Stimulated activated CD8-positive, alpha-beta memory T cell treated with anti-CD3 and anti-CD28 coated beads, Interleukin-12 subunit alpha, Interleukin-12 subunit beta, amount 100 ng/mL, for 1 hour (primary cell): ENCODE measurements around the gene CUBN.

Experiments
- DNase-seq: peaks from one replicate; pipeline ENCODE4 v3.0.0-alpha.2; 2020; ENCODE audit warnings: low read depth

The CUBN gene

DNA sequence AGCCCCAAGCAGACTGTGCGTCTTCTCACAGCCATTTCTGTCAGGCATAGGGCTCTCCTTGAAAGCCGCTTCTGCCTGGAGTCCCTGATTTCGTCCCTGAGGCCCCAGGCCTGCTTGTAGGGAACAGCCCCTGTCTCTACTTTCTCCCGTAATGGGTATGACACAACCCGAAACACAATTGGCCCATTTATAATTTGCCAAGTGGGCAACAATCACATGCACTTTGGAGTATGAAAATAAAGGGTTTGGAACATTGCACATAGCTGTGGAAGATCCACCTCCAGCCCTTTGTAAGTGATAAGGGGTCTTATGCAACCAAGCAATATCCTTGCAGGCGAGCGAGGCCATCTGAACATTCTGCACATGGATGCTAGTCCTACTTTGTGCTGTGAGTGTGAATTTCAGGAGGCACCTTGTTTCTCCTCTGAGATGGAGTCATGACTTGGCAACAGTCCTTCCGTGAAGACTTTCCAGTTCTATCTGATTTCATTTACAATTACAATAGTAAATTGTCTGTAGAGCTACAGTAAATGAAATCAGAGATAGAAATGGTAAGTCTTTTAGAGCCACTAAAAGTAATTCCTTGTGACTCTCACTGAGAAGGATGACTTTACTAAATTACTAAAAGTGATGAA, 141.5 kb downstream of the CUBN start:
- no peak for DNase-seq

DNA sequence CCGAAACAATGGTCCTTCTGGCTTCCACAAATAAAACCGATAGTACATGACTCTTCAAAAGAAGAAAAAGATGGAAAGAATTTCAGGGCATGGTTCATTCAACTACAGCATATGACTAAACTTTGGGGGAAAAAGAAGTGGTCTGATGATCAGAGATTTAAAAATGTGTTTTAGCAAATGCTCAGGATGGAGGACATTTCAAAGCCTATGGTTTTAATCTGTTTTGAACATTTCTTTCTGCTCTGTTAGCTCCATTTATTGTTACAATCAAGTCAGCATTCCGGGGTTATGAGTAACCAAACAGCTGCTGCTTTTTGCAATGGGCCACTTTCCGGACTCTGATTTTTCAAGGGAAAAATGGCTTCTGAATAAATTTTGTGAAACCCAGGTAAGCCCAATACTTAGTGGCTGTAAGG, 142.4 kb downstream of the CUBN start:
- DNase-seq: no peak

DNA sequence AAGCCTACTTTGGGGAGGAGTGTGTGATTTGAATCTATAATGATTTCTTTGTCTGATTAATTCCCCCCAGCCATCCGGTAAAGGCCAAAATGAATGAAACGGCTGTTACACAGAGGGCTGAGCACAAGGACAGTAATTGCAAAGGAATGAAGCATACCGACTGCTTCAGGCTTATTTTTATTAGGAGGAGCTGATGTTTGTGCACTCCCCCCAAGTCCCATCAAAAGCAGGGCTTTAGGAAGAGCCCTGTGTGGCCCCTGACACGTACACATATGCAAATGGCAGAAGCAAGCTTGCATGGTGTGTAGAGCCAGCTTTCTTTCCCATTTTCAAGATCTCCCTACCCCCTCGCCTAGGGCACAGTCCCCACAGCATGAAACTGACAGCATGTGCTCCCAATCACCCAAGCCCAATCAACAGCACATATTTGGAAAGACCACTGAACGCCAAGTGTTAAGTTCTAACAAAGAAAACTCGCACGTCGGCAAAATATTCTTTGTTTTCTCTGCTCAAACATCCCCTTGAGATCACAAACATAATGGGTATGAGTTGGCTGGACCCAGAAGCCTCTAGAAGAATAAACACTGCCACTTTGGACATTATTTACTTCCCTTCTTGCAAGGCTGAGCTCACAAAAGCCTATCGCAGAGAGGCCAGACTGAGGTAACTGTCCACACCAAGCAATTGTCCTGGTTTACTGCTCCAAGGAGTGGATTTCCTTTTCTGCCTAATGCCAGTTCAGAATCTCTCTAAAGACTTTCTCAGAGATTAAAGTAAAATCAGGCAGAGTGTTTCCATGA, 143.0 kb downstream of the CUBN start:
- no peak for DNase-seq

- DNase-seq: no peak
Observed at GRCh38 chr10:16986082-16986405, 143.6 kb downstream of the CUBN start.

DNA sequence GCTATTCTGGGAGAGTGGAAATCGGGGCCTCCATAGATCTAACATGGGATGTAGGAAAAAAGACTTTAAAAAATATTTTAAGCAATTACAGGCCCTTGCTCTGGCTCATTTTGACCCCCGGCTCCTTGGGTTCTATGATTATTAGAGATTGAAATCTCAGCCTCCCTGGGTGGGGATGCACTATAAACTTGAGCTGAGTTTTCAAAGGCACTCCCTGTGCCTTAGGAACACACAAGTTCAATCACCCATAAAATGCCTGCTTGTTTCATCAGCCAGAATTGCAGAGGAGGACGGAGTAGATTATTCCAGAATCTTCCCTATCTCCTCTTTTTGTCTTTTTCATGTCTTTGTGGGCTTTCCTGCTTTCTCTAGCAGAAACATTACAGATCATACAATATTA, 145.4 kb downstream of the CUBN start:
- DNase-seq: no peak

DNA sequence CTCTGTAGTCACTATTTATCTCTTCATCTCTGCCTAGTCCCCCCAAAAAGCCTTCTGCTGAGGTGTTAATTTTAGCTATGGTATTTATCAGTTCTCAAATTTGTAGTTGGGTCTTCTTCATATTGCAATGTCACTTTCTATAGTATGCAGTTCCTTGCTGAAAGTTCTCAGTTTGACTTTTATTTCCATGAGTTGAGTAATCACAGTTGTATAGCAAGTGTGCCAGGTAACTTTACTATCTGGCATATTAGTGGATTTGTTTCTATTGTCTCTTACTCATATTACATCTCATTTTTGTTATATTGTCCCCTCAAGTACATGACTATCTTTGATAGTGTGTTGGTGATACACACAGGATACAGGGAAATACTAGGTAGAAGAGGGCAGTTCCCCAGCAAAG, 152.8 kb downstream of the CUBN start:
- no peak for DNase-seq

DNA sequence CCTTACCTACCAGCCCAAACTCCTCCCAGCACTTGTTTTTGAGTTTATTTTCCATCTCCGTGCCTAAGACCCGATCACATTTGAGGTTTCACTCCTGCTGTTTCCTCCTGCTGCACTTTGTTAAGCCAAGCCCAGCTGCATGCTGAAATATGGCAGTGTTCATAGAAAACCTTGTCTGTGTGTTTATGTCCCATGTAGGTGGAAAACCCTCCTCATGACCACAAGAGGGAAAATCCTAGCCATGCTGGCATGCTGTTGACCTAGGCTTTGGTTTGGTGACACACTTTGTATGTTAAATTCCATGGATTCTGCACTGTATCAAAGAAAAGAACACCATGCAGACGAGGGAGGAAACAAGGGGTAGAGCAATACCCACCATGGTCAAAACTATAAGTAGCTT, 154.4 kb downstream of the CUBN start:
- DNase-seq: no peak

GRCh38 chr10:16968416-16969041, 161.1 kb downstream of the CUBN start:
- no peak for DNase-seq

DNA sequence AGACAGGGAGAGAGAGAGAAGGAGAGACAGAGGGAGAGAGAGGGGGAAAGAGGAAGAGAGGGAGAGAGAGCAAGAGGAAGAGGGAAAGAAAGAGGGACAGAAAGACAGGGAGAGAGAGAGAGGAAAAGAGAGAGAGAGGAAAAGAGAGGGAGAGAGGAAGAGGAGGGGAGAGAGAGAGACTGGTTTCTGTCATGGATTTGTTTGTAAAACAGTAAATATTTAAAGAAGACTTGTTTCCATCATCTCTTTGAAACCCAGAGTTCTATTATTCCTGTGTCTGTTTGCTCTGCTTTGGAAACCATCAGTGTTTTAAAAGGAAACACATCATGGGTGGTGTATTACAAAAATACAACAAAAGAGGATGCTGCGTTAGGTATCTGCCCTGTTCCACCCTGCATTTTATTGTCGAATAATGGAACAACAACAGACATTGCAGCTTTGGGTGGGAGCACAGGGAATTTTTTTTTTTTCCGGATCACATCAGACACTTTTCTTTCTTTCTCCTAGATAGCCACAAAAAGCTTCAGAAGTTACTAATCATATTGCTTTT, 161.7 kb downstream of the CUBN start:
- no peak for DNase-seq

GRCh38 chr10:16966991-16967865, 162.4 kb downstream of the CUBN start:
- no peak for DNase-seq

DNA sequence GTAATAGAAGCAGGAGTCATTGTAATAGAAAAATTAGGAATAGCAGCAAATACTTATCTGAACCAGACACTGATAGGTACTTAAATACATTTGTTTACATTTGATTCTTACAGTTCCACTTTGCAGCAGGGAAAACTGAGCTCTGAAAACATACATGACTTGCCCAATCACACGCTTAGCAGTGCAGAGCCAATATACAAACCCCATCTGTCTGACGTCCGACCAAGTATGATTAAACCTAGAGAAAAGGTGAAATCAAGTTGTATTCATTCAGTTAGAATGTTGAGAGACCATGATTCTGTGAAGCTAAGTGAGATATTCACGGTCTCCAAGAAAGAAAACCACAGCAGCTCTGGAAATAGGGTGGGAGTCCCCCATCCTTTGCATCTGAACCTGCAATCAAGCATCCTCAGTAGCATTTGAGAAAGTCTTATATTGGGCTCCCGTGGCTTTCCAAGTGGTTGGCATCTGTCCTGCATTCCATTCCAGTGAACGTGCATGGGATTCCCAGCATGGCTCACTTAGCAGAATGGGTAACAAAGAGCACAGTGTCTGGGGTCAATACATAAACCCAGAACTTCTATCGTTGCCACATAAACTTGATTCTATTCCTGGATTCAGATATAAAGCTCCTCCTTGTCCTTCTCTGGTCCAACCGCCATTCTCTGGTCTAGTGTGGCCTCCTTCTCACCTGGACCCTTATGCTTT, 163.7 kb downstream of the CUBN start:
- no peak for DNase-seq

DNA sequence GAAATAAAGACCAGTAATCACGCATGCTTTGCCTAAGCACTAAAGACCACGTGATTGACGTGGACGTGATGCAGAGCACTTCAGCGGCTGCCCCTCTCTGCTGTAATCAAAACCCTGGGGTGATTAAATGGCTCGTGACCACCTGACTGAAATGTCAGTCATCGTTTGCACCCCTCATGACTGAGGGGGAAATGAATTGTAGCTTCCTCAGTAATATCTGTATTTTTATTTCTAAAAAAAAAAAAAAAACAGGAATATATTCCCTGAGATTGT, 164.3 kb downstream of the CUBN start:
- DNase-seq: no peak

DNA sequence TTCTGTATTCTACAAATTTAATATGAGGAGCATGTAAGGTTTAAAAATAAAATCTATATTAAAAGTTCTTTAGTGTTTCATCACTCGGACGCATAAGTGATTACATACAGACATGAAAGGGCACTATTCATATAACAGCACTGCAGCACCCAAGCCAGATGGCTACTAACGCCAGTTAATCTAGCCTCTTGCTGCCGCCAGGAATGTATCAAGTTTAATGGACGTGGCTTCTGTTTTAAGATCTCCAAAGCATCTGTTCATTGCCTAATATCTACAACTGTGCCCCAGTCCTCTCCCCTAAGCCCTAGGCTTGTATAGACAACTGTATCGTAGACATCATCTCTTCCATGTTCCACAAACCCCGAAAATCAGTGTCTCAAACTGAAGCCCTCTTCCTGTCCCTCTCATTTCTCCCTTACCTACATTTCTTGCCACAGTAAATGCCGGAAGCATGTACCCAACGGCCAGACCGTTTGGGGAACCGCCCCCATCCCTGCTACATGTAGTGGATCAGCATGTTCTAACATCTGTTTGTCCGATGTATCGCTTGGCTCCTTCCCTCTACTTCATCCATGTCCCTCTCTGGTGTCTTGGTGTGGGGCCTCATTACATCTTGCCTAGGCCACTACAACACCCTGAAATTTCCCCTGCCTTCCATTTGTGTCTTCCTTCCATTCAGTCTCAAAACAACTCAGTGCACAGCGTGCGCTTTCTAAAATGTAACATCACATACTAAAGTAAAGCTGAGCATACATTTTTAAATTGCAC, 164.9 kb downstream of the CUBN start:
- DNase-seq: no peak

- no peak for DNase-seq
Observed at GRCh38 chr10:16960551-16960950, 169.1 kb downstream of the CUBN start.

DNA sequence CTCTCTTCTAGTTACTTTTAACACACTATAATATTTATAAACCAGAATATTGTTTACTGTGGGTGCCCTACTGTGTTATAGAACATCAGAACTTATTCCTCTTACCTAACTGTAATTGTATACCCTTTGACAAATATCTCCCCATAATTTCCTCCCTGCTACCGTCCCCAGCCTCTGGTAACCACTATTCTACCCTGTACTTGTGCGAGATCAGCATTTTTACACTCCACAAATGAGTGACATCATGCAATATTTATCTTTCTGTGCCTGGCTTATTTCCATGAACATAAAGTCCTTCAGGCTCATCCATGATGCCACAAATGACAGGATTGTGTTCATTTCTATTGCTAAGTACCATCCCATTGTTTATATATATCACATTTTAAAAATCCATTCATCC, 172.6 kb downstream of the CUBN start:
- no peak for DNase-seq

GRCh38 chr10:16954280-16955030, 175.2 kb downstream of the CUBN start:
- no peak for DNase-seq

DNA sequence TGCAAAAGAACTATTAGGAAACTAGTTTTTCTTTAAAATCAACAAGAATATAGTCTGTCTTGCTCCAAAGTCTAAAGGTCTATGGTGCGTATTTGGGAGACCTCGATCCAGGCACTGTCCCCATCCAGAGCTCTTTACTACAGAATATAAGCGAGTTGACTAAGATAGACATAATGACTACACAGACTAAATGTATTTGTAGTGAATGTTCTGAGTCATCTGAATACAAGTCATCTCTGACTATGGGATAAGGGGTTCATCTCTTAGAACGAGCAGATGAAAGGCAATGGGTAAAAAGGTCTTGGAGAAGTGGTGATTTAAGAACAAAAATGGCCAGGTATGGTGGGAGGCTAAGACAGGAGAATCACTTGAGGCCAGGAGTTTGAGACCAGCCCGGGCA, 176.3 kb downstream of the CUBN start:
- DNase-seq: no peak

DNA sequence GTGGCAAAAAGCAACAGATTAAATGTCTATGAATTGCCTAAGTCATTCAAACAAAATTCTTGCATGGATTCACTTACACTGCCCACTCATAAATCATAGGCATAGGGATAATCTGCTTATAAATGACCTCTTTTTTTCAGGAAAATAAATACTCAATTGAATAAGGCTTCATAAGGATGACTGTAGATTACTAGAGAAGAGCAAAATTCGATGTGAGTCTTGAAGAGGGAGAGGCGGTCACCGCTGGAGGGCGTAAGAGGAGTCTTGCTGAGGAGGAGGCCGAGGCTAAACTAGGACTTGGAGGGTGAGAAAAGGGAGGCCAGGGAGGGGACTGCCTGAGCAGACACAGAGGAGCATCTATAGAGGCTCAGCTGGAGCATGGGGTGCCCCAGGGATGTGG, 177.0 kb downstream of the CUBN start:
- no peak for DNase-seq

- no peak for DNase-seq
Observed at GRCh38 chr10:16952080-16952479, 177.5 kb downstream of the CUBN start.
